K562 (cell line): ENCODE data around the gene UTP4. TPM values are rescaled to one million over a fixed set of nuclear protein-coding genes. Genes with fewer than 3 reads are reported as not detected.

ENCODE experiments used
- ASH1L ChIP-seq: fragments of 450-650 bp; IDR thresholded peaks from 2 replicates; pipeline ENCODE4 v1.6.1; 2018; ENCODE audit warnings: borderline replicate concordance, mild to moderate bottlenecking, low read depth; ENCODE audit not compliant: partially characterized antibody
- CBX2 ChIP-seq: fragments of 200-600 bp; sonication (generic); IDR thresholded peaks from one replicate; pipeline ENCODE4 v1.6.1; 2012; ENCODE audit warnings: mild to moderate bottlenecking, low read length, inconsistent platforms; ENCODE audit not compliant: insufficient read depth, poor library complexity, severe bottlenecking
- CCAR2 ChIP-seq: fragments of 200-400 bp; formaldehyde crosslinking; IDR thresholded peaks from 2 replicates; pipeline ENCODE4 v1.6.1; 2017; ENCODE audit warnings: mild to moderate bottlenecking, low read depth, low read length
- JUND ChIP-seq, 2 experiments: IDR thresholded peaks; 2 replicates in 1 of 2; 3 replicates in 1 of 2; pipeline ENCODE4 v1.6.1; 2011; ENCODE audit warnings: borderline replicate concordance in 2 of 2, low read depth in 2 of 2, low read length in 2 of 2, improper control_type of control experiment in 1 of 2, missing biosample characterization in 1 of 2, missing genetic modification characterization in 1 of 2, missing genetic modification reagents in 1 of 2
- MAFF ChIP-seq: IDR thresholded peaks from 2 replicates; pipeline ENCODE4 v1.6.1; 2012; ENCODE audit warnings: low read length, improper control_type of control experiment
- RB1 ChIP-seq: fragments of 450-650 bp; IDR thresholded peaks from 2 replicates; pipeline ENCODE4 v1.6.1; 2017; ENCODE audit warnings: low read depth, mild to moderate bottlenecking
- ZFP1 ChIP-seq: fragments of 450-650 bp; formaldehyde crosslinking; IDR thresholded peaks from 2 replicates; pipeline ENCODE4 v1.4.0; 2020; ENCODE audit warnings: mild to moderate bottlenecking, mixed read lengths
- ZNF124 ChIP-seq: sonication (generic); formaldehyde crosslinking; IDR thresholded peaks from 2 replicates; pipeline ENCODE4 v1.8.1; 2022; ENCODE audit warnings: missing genetic modification reagents
- ZNF324 ChIP-seq: fragments of 250-450 bp; sonication (Bioruptor Pico); IDR thresholded peaks from 2 replicates; pipeline ENCODE4 v1.4.0; 2020; ENCODE audit warnings: mild to moderate bottlenecking
- polyA plus RNA-seq, 8 experiments: library from polyadenylated mRNA; depleted of rRNA in 4 of 8; stranded (reverse) in 5 of 8; unstranded in 3 of 8; fragments of >200 nt; fragmentation: Nextera tagmentation in 2 of 8; fragmentation: Illumina TruSeq in 1 of 8; extraction: Ambion mirVana in 2 of 8; extraction: Trizol in 1 of 8; gene quantifications; 2 replicates each; pipeline versions ENCODE4 v1.2.1 to v1.2.3, GENCODE V29; 2011 to 2014; ENCODE audit warnings: inconsistent platforms in 1 of 8, missing spikeins in 1 of 8
- total RNA-seq, 7 experiments: library from RNA; depleted of rRNA in 6 of 7; stranded (reverse); fragments of >200 nt in 6 of 7; fragmentation: Illumina TruSeq in 2 of 7; extraction: Trizol in 2 of 7; gene quantifications; 2 replicates each; pipeline versions ENCODE4 v1.2.1 to v1.2.3, GENCODE V29; 2011 to 2021; ENCODE audit warnings: low replicate concordance in 1 of 7
- TF ChIP-seq, protein P1 (sequence below), 2 experiments: fragments of 450-650 bp; formaldehyde crosslinking in 1 of 2; IDR thresholded peaks; 2 replicates each; pipeline versions ENCODE4 v1.4.0 to v1.6.1; 2014 to 2020; ENCODE audit warnings: mild to moderate bottlenecking in 2 of 2, borderline replicate concordance in 1 of 2, low read depth in 1 of 2
- TF ChIP-seq, protein P2 (sequence below): sonication (generic); formaldehyde crosslinking; IDR thresholded peaks from 2 replicates; pipeline ENCODE4 v1.9.0; 2022; ENCODE audit warnings: mild to moderate bottlenecking, missing genetic modification reagents

The UTP4 gene
- total and polyA plus RNA-seq, 9 of the 15 experiments (the other 6 are each of a cell fraction or from before 2014, with no cell fraction given): 46.1 to 203 (median 145) TPM

DNA sequence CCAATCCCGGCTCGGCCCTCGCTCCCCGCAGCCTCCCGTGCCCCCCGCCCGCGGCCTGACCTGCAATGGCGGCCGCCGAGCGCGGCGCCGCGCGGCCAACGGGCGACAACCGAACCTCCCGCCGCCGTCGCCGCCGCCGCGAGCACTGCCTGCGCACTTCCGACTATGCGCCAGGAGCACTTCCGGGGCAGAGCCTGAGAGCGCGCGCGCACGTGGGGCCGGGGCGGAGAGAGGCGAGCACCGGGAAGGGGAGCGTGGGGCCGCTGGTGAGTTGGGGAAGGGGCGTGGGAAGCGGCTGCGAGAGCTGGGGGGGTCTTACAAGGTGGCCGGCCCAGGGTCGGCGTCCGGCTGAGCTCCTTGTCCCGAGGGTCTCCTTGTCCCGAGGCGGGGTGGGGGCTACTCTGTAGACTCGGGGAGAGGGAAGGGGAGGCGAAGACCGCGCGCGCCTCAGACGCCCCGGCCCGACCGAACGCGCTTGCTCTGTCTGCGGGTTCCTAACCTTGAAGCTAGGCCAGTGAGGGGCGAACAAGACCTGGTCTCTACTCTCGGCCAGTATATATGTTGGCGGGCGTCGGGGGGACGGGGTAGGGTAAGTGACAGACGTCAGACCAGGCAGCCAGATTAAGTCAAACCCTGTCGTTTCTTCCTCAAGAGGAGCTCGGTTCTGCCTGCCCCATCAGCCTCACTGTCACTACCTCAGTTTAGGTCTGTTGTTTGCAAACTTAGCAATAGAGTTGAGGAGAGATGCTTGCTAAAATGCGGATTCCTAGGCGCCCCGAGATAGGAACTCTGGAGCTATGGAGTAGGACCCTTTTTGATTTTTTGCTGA, at the start of gene UTP4, which contains the start of gene CHTF8 (continued):
- TF ChIP-seq, protein P1, sequence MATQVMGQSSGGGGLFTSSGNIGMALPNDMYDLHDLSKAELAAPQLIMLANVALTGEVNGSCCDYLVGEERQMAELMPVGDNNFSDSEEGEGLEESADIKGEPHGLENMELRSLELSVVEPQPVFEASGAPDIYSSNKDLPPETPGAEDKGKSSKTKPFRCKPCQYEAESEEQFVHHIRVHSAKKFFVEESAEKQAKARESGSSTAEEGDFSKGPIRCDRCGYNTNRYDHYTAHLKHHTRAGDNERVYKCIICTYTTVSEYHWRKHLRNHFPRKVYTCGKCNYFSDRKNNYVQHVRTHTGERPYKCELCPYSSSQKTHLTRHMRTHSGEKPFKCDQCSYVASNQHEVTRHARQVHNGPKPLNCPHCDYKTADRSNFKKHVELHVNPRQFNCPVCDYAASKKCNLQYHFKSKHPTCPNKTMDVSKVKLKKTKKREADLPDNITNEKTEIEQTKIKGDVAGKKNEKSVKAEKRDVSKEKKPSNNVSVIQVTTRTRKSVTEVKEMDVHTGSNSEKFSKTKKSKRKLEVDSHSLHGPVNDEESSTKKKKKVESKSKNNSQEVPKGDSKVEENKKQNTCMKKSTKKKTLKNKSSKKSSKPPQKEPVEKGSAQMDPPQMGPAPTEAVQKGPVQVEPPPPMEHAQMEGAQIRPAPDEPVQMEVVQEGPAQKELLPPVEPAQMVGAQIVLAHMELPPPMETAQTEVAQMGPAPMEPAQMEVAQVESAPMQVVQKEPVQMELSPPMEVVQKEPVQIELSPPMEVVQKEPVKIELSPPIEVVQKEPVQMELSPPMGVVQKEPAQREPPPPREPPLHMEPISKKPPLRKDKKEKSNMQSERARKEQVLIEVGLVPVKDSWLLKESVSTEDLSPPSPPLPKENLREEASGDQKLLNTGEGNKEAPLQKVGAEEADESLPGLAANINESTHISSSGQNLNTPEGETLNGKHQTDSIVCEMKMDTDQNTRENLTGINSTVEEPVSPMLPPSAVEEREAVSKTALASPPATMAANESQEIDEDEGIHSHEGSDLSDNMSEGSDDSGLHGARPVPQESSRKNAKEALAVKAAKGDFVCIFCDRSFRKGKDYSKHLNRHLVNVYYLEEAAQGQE (IDR thresholded peaks at IDR 0.05; ENCODE audit: borderline replicate concordance): no peak
- TF ChIP-seq, protein P1 (CRISPR knock-in tag; IDR thresholded peaks at IDR 0.05; ENCODE audit: low read depth): 0 out of 2 replicates have a peak, but pooled peaks have one; percentile 20
- peak; percentile 89 for TF ChIP-seq RB1
- 0 out of 2 replicates have a peak, but pooled peaks have one; percentile 11 for TF ChIP-seq JUND (IDR thresholded peaks at IDR 0.05; ENCODE audit: borderline replicate concordance, low read depth, low read length)
- no peak for TF ChIP-seq JUND (tag; IDR thresholded peaks at IDR 0.05; ENCODE audit: borderline replicate concordance, low read depth, low read length)
- no peak for TF ChIP-seq ZNF324 (CRISPR knock-in tag)
- TF ChIP-seq CBX2: no peak
- no peak for TF ChIP-seq ZFP1
- no peak for TF ChIP-seq MAFF
- no peak for TF ChIP-seq CCAR2
- TF ChIP-seq, protein P2, sequence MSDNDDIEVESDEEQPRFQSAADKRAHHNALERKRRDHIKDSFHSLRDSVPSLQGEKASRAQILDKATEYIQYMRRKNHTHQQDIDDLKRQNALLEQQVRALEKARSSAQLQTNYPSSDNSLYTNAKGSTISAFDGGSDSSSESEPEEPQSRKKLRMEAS (CRISPR knock-in tag): peak; percentile 96
- no peak for TF ChIP-seq ASH1L
- TF ChIP-seq ZNF124 (CRISPR knock-in tag): no peak
